Liver (tissue), 9 donors: ENCODE measurements around the gene IP6K2. TPM values are rescaled to one million over a fixed set of nuclear protein-coding genes. Genes with fewer than 3 reads are reported as not detected.

Experiments used
- DNase-seq: peaks from one replicate; pipeline ENCODE4 v3.0.0-alpha.2; 2017; ENCODE audit warnings: low spot score
- H3K27ac ChIP-seq, 2 donors: one replicate each; pipeline ENCODE4 v1.7.0; 2013; ENCODE audit warnings: inconsistent platforms in 2 of 2, low read length in 2 of 2, control low read depth in 1 of 2, low read depth in 1 of 2, mild to moderate bottlenecking in 1 of 2
- H3K27me3 ChIP-seq, 4 donors: one replicate each; pipeline versions ENCODE4 v1.6.1 to v1.7.0; 2013; ENCODE audit warnings: low read length in 3 of 4, inconsistent platforms in 1 of 4, mild to moderate bottlenecking in 1 of 4, moderate library complexity in 1 of 4; ENCODE audit not compliant: control insufficient read depth in 4 of 4, insufficient read depth in 4 of 4
- H3K36me3 ChIP-seq, 4 donors: one replicate each; pipeline versions ENCODE4 v1.6.1 to v1.7.0; 2013; ENCODE audit warnings: low read length in 3 of 4, mild to moderate bottlenecking in 3 of 4, low read depth in 1 of 4, moderate library complexity in 1 of 4; ENCODE audit not compliant: control insufficient read depth in 4 of 4, insufficient read depth in 3 of 4
- H3K4me1 ChIP-seq, 4 donors: one replicate each; pipeline versions ENCODE4 v1.6.1 to v1.7.0; 2013; ENCODE audit warnings: low read length in 3 of 4, mild to moderate bottlenecking in 3 of 4, moderate library complexity in 1 of 4; ENCODE audit not compliant: control insufficient read depth in 4 of 4, insufficient read depth in 4 of 4
- H3K4me3 ChIP-seq, 3 donors: one replicate each; pipeline versions ENCODE4 v1.6.1 to v1.7.0; 2013; ENCODE audit warnings: low read length in 3 of 3, control low read depth in 1 of 3, low read depth in 1 of 3, mild to moderate bottlenecking in 1 of 3
- H3K9ac ChIP-seq, 2 donors: one replicate each; pipeline ENCODE4 v1.7.0; 2013; ENCODE audit warnings: low read length in 2 of 2, mild to moderate bottlenecking in 2 of 2, moderate library complexity in 2 of 2, control low read depth in 1 of 2, low read depth in 1 of 2
- H3K9me3 ChIP-seq, 4 donors: one replicate each; pipeline versions ENCODE4 v1.6.1 to v1.7.0; 2013; ENCODE audit warnings: low read length in 3 of 4; ENCODE audit not compliant: control insufficient read depth in 4 of 4
- ATF3 ChIP-seq: IDR thresholded peaks from 2 replicates; pipeline ENCODE4 v1.6.1; 2016; ENCODE audit warnings: antibody characterized with exemption
- CTCF ChIP-seq: fragments of 150-350 bp; IDR thresholded peaks from 2 replicates; pipeline ENCODE4 v1.5.1; 2017; ENCODE audit warnings: improper control_type of control experiment, low read depth, low read length; ENCODE audit not compliant: missing input control
- EGR1 ChIP-seq, 2 donors: IDR thresholded peaks; 2 replicates each; pipeline ENCODE4 v1.6.1; 2016 to 2018; ENCODE audit warnings: antibody characterized with exemption in 2 of 2, low read depth in 2 of 2
- FOXA1 ChIP-seq: IDR thresholded peaks from 2 replicates; pipeline ENCODE4 v1.6.1; 2016; ENCODE audit warnings: antibody characterized with exemption
- GABPA ChIP-seq, 2 donors: IDR thresholded peaks in 1 of 2; conservative IDR thresholded peaks in 1 of 2; 2 replicates each; pipeline ENCODE4 v1.6.1; 2016; ENCODE audit warnings: antibody characterized with exemption in 2 of 2, mild to moderate bottlenecking in 1 of 2, moderate library complexity in 1 of 2
- HNF4A ChIP-seq, 2 donors: conservative IDR thresholded peaks; 2 replicates each; pipeline ENCODE4 v1.6.1; 2016; ENCODE audit warnings: antibody characterized with exemption in 2 of 2, mild to moderate bottlenecking in 2 of 2
- JUND ChIP-seq, 2 donors: IDR thresholded peaks; 2 replicates each; pipeline ENCODE4 v1.6.1; 2016; ENCODE audit warnings: antibody characterized with exemption in 2 of 2
- MAX ChIP-seq: IDR thresholded peaks from 2 replicates; pipeline ENCODE4 v1.6.1; 2016; ENCODE audit warnings: antibody characterized with exemption
- NR2F2 ChIP-seq: IDR thresholded peaks from 2 replicates; pipeline ENCODE4 v1.6.1; 2016; ENCODE audit warnings: antibody characterized with exemption
- RAD21 ChIP-seq, 2 donors: IDR thresholded peaks; 2 replicates each; pipeline ENCODE4 v1.6.1; 2016; ENCODE audit warnings: antibody characterized with exemption in 2 of 2, mild to moderate bottlenecking in 2 of 2
- REST ChIP-seq: IDR thresholded peaks from 2 replicates; pipeline ENCODE4 v1.6.1; 2016; ENCODE audit warnings: antibody characterized with exemption, mild to moderate bottlenecking
- RXRA ChIP-seq, 2 donors: IDR thresholded peaks; 2 replicates each; pipeline ENCODE4 v1.6.1; 2017 to 2018; ENCODE audit warnings: antibody characterized with exemption in 2 of 2, mild to moderate bottlenecking in 1 of 2
- SP1 ChIP-seq: IDR thresholded peaks from 2 replicates; pipeline ENCODE4 v1.6.1; 2018; ENCODE audit warnings: antibody characterized with exemption, mild to moderate bottlenecking
- TAF1 ChIP-seq: conservative IDR thresholded peaks from 2 replicates; pipeline ENCODE4 v1.6.1; 2016; ENCODE audit warnings: antibody characterized with exemption, mild to moderate bottlenecking
- YY1 ChIP-seq: IDR thresholded peaks from 2 replicates; pipeline ENCODE4 v1.6.1; 2016; ENCODE audit warnings: antibody characterized with exemption, mild to moderate bottlenecking
- ZBTB33 ChIP-seq: IDR thresholded peaks from 2 replicates; pipeline ENCODE4 v1.6.1; 2016; ENCODE audit warnings: antibody characterized with exemption
- WGBS: extraction: QIAGEN DNeasy Blood & Tissue Kit; methylation state at CpG from one replicate; pipeline ENCODE4 v1.1.7; 2013; 5-methylcytosine and 5-hydroxymethylcytosine counted together
- polyA plus RNA-seq, 2 donors: library from polyadenylated mRNA; stranded (reverse) in 1 of 2; unstranded in 1 of 2; fragments of 200-250 nt in 1 of 2; fragments of >200 nt in 1 of 2; fragmentation: Nextera tagmentation in 1 of 2; extraction: Ambion mirVana in 1 of 2; gene quantifications; one replicate each; pipeline versions ENCODE4 v1.2.1 to v1.2.3, GENCODE V29; 2013 to 2015
- total RNA-seq, 2 donors: library from RNA; depleted of rRNA; stranded (reverse); fragments of >200 nt; gene quantifications; one replicate each; pipeline ENCODE4 v1.2.3, GENCODE V29; 2014
- donor health status: healthy.
- donor health status: healthy.
- donor health status: healthy.
- donor health status: healthy.
- donor health status: healthy.

IP6K2 gene
- total and polyA plus RNA-seq, 4 donors: 21.8 to 37.6 (median 24.3) TPM

- no peak overlapping the region for H3K9ac ChIP-seq
- H3K36me3 ChIP-seq: peaks cover 2 to 13% (median 5%) of the 10 kb centered on the region in 4 donors
- no peaks in the 10 kb centered on the region for H3K9me3 ChIP-seq
- WGBS: 95% methylated on average over 4 of the region's 4 CpGs
- no peak overlapping the region for H3K27ac ChIP-seq
- H3K4me1 ChIP-seq: peaks cover 6 to 16% (median 13%) of the 10 kb centered on the region in 4 donors
- DNase-seq: no peak
- TF ChIP-seq GABPA (IDR thresholded peaks at IDR 0.05 in 1 of 2, conservative IDR thresholded peaks at IDR 0.05 in 1 of 2) (no peak), NR2F2 (no peak), YY1 (no peak), RAD21 (IDR thresholded peaks at IDR 0.05) (no peak), HNF4A (conservative IDR thresholded peaks at IDR 0.05) (no peak), MAX (no peak), FOXA1 (no peak), TAF1 (no peak), RXRA (IDR thresholded peaks at IDR 0.05) (no peak), ZBTB33 (no peak), ATF3 (no peak), SP1 (no peak), EGR1 (IDR thresholded peaks at IDR 0.05; ENCODE audit: low read depth in 2 of 2) (no peak), JUND (IDR thresholded peaks at IDR 0.05) (no peak), CTCF (no peak), REST (no peak)
- no peak overlapping the region for H3K4me3 ChIP-seq
- no peaks in the 10 kb centered on the region for H3K27me3 ChIP-seq
Observed at GRCh38 chr3:48759071-48759470, 42.0 kb upstream of the IP6K2 start.

- Histone ChIP-seq H3K9ac (no peak overlapping the region), H3K36me3 (peaks cover 0 to 9% (median 4%) of the 10 kb centered on the region in 4 donors), H3K4me3 (no peak overlapping the region), H3K9me3 (no peaks in the 10 kb centered on the region), H3K27ac (no peak overlapping the region), H3K27me3 (no peaks in the 10 kb centered on the region), H3K4me1 (peaks cover 6 to 21% (median 17%) of the 10 kb centered on the region in 4 donors)
- TF ChIP-seq ATF3 (no peak), FOXA1 (no peak), TAF1 (no peak), JUND (IDR thresholded peaks at IDR 0.05) (no peak), REST (no peak), ZBTB33 (no peak), GABPA (IDR thresholded peaks at IDR 0.05 in 1 of 2, conservative IDR thresholded peaks at IDR 0.05 in 1 of 2) (no peak)
- WGBS: 75% methylated on average over 5 of the region's 5 CpGs
- DNase-seq: no peak
Observed at GRCh38 chr3:48756640-48757039, 39.6 kb upstream of the IP6K2 start.
